KMS-11 (cell line): ENCODE results near the gene CD247.
A peak's percentile ranks its signal among the peaks of the same experiment; 100 is the strongest.

ENCODE experiments used
- H2AFZ ChIP-seq: fragments of 200-600 bp; sonication (generic); 2 replicates; pipeline ENCODE4 v1.6.1; 2016; ENCODE audit warnings: antibody characterized with exemption, mixed run types, low read depth
- H3K27ac ChIP-seq: fragments of 200-600 bp; sonication (generic); 2 replicates; pipeline ENCODE4 v1.6.1; 2016; ENCODE audit warnings: mild to moderate bottlenecking, mixed run types
- H3K27me3 ChIP-seq: fragments of 200-600 bp; sonication (generic); 2 replicates; pipeline ENCODE4 v1.6.1; 2017; ENCODE audit warnings: mild to moderate bottlenecking, low read depth, mixed run types, moderate library complexity; ENCODE audit not compliant: insufficient read depth
- H3K36me3 ChIP-seq: fragments of 200-600 bp; sonication (generic); 2 replicates; pipeline ENCODE4 v1.6.1; 2017; ENCODE audit warnings: mild to moderate bottlenecking, mixed run types; ENCODE audit not compliant: insufficient read depth
- H3K4me1 ChIP-seq: fragments of 200-600 bp; sonication (generic); 2 replicates; pipeline ENCODE4 v1.6.1; 2016; ENCODE audit warnings: mild to moderate bottlenecking, low read depth, mixed run types; ENCODE audit not compliant: poor library complexity, severe bottlenecking
- H3K4me2 ChIP-seq: fragments of 200-600 bp; sonication (generic); 2 replicates; pipeline ENCODE4 v1.7.0; 2016; ENCODE audit warnings: mild to moderate bottlenecking, mixed run types
- H3K4me3 ChIP-seq: fragments of 200-600 bp; sonication (generic); IDR thresholded peaks from 2 replicates; pipeline ENCODE4 v1.6.1; 2017; ENCODE audit warnings: low read depth, low read length, mixed read lengths; ENCODE audit not compliant: insufficient read depth
- H3K79me2 ChIP-seq: fragments of 200-600 bp; sonication (generic); 2 replicates; pipeline ENCODE4 v1.6.1; 2016; ENCODE audit warnings: low read depth, mixed run types; ENCODE audit not compliant: insufficient read depth
- H3K9ac ChIP-seq: fragments of 200-600 bp; sonication (generic); 2 replicates; pipeline ENCODE4 v1.6.1; 2016; ENCODE audit warnings: mild to moderate bottlenecking, mixed run types
- H4K20me1 ChIP-seq: fragments of 200-600 bp; sonication (generic); 2 replicates; pipeline ENCODE4 v1.6.1; 2016; ENCODE audit warnings: mild to moderate bottlenecking, mixed run types; ENCODE audit not compliant: insufficient read depth
- CTCF ChIP-seq: fragments of 200-600 bp; sonication (generic); conservative IDR thresholded peaks from 2 replicates; pipeline ENCODE4 v1.6.1; 2017; ENCODE audit warnings: low read depth, mild to moderate bottlenecking, antibody characterized with exemption, low read length, moderate library complexity, mixed read lengths

CD247 gene

GRCh38 chr1:167518331-167518700 lies at the start of gene CD247:
TSS of gene CD247 (minus strand) at chr1:167518529. CDS start at chr1:167518465, 64 bp downstream.
- Histone ChIP-seq H3K27ac (no peak within 1 kb of the TSS), H3K4me2 (no peak within 1 kb of the TSS), H3K9ac (no peak within 1 kb of the TSS)

GRCh38 chr1:167567663-167568062 lies 49.3 kb upstream of the CD247 start:
- Histone ChIP-seq H3K4me3 (no peak overlapping the region), H3K36me3 (no peaks in the 10 kb centered on the region), H3K27ac (no peak overlapping the region), H3K4me1 (peaks cover 57% of the 10 kb centered on the region), H2AFZ (no peak overlapping the region), H3K9ac (no peak overlapping the region), H3K27me3 (no peaks in the 10 kb centered on the region), H3K4me2 (no peak overlapping the region), H3K79me2 (no peaks in the 10 kb centered on the region), H4K20me1 (no peaks in the 10 kb centered on the region)
- no peak for TF ChIP-seq CTCF

More at GRCh38 chr1:167518331-167518700, at the start of gene CD247:
- H3K27me3 ChIP-seq, result no peaks in the 10 kb centered on the region
- H2AFZ ChIP-seq, result no peak within 1 kb of the TSS
- TF ChIP-seq CTCF, result no peak
- H3K36me3 ChIP-seq, result no peaks in the 10 kb centered on the region
- no peaks in the 10 kb centered on the region for H4K20me1 ChIP-seq
- H3K79me2 ChIP-seq, result no peaks in the 10 kb centered on the region
- H3K4me1 ChIP-seq, result no peaks in the 10 kb centered on the region
- H3K4me3 ChIP-seq, result no peak within 1 kb of the TSS

GRCh38 chr1:167566766-167567165 lies 48.4 kb upstream of the CD247 start:
- Histone ChIP-seq H3K36me3 (no peaks in the 10 kb centered on the region), H3K4me1 (peaks cover 66% of the 10 kb centered on the region), H3K27ac (no peak overlapping the region), H3K4me3 (no peak overlapping the region), H3K27me3 (no peaks in the 10 kb centered on the region), H3K4me2 (no peak overlapping the region; the same call in 1 of the 2 replicates), H3K79me2 (no peaks in the 10 kb centered on the region), H4K20me1 (no peaks in the 10 kb centered on the region), H3K9ac (no peak overlapping the region), H2AFZ (no peak overlapping the region)
- no peak for TF ChIP-seq CTCF

- H3K27ac ChIP-seq, result peak overlapping the region; percentile 73; the same call in 1 of the 2 replicates
- H3K4me2 ChIP-seq, result peak overlapping the region; percentile 67
- H4K20me1 ChIP-seq, result no peaks in the 10 kb centered on the region
Measured at GRCh38 chr1:167565922-167566321, 47.6 kb upstream of the CD247 start.

More at GRCh38 chr1:167565922-167566321, 47.6 kb upstream of the CD247 start:
- no peak overlapping the region for H3K9ac ChIP-seq
- H3K27me3 ChIP-seq, result no peaks in the 10 kb centered on the region
- no peak for TF ChIP-seq CTCF
- no peak overlapping the region for H2AFZ ChIP-seq
- H3K79me2 ChIP-seq, result no peaks in the 10 kb centered on the region
- H3K4me3 ChIP-seq, result no peak overlapping the region
- no peaks in the 10 kb centered on the region for H3K36me3 ChIP-seq
- peaks cover 74% of the 10 kb centered on the region for H3K4me1 ChIP-seq
